ENCODE data around the gene FBN1.

FBN1 gene

GRCh38 chr15:48501208-48501607 lies 144.3 kb downstream of the FBN1 start:
- DNase-seq: no peak

- DNase-seq: no peak
These were observed 144.9 kb downstream of the FBN1 start for GRCh38 chr15:48500595-48500994.

GRCh38 chr15:48499978-48500377 lies 145.5 kb downstream of the FBN1 start:
- DNase-seq: no peak

- DNase-seq: no peak
These were observed 146.7 kb downstream of the FBN1 start for GRCh38 chr15:48498828-48499227.

GRCh38 chr15:48494631-48495030 lies 150.9 kb downstream of the FBN1 start:
- no peak for DNase-seq

GRCh38 chr15:48493763-48494225 lies 151.7 kb downstream of the FBN1 start:
- no peak for DNase-seq

GRCh38 chr15:48493084-48493762 lies 152.3 kb downstream of the FBN1 start:
- DNase-seq: no peak

- no peak for DNase-seq
These were observed 159.3 kb downstream of the FBN1 start for GRCh38 chr15:48486228-48486627.

GRCh38 chr15:48481802-48482201 lies 163.7 kb downstream of the FBN1 start:
- no peak for DNase-seq

- DNase-seq: no peak
These were observed 165.8 kb downstream of the FBN1 start for GRCh38 chr15:48479751-48480150.

GRCh38 chr15:48478581-48478980 lies 166.9 kb downstream of the FBN1 start:
- DNase-seq: peak in 1 of 2 donors; percentile 5

GRCh38 chr15:48477795-48478360 lies 167.6 kb downstream of the FBN1 start:
- DNase-seq: no peak

- DNase-seq: no peak
These were observed 169.7 kb downstream of the FBN1 start for GRCh38 chr15:48475600-48476395.

- no peak for DNase-seq
These were observed 171.8 kb downstream of the FBN1 start for GRCh38 chr15:48473667-48474066.

- DNase-seq: no peak
These were observed 172.8 kb downstream of the FBN1 start for GRCh38 chr15:48472756-48473155.

GRCh38 chr15:48471073-48471472 lies 174.4 kb downstream of the FBN1 start:
- DNase-seq: no peak

- DNase-seq: no peak
These were observed 175.4 kb downstream of the FBN1 start for GRCh38 chr15:48470096-48470495.

GRCh38 chr15:48469681-48470080 lies 175.8 kb downstream of the FBN1 start:
- no peak for DNase-seq

GRCh38 chr15:48469271-48469670 lies 176.2 kb downstream of the FBN1 start:
- DNase-seq: no peak

- no peak for DNase-seq
These were observed 177.7 kb downstream of the FBN1 start for GRCh38 chr15:48467801-48468200.

- no peak for DNase-seq
These were observed 178.7 kb downstream of the FBN1 start for GRCh38 chr15:48466820-48467219.

- no peak for DNase-seq
These were observed 179.4 kb downstream of the FBN1 start for GRCh38 chr15:48466079-48466478.

GRCh38 chr15:48465410-48465809 lies 180.1 kb downstream of the FBN1 start:
- no peak for DNase-seq

- no peak for DNase-seq
These were observed 182.1 kb downstream of the FBN1 start for GRCh38 chr15:48463366-48463880.

All from hippocampal formation (tissue), 2 donors.